ENCODE results near the gene PSKH1.
A peak's percentile ranks its signal among the peaks of the same experiment; 100 is the strongest.
"Not testable (repeated sequence)": the region's sequence is repeated elsewhere in the genome, so short reads cannot be mapped to it uniquely, and the experiment has no call there.

The PSKH1 gene

GRCh38 chr16:67892899-67893742 is at the start of gene PSKH1:
Gene PSKH1, plus strand, starts transcription at chr16:67893254. Its CDS starts 15,496 bp downstream, at chr16:67908750.
- DNase-seq, result peak; percentile 33

GRCh38 chr16:67843343-67843765 is 49.7 kb upstream of the PSKH1 start:
- DNase-seq, result no peak

GRCh38 chr16:67844497-67844896 is 48.6 kb upstream of the PSKH1 start:
- no peak for DNase-seq

- no peak for DNase-seq
These were observed 47.6 kb upstream of the PSKH1 start for GRCh38 chr16:67845291-67846062.

GRCh38 chr16:67846063-67846319 is 47.1 kb upstream of the PSKH1 start:
- DNase-seq, result no peak

GRCh38 chr16:67846320-67847063 is 46.6 kb upstream of the PSKH1 start, which contains the start of gene NUTF2:
Gene NUTF2, plus strand, starts transcription at chr16:67846933. Its CDS starts 18,198 bp downstream, at chr16:67865131.
- peak; percentile 70 for DNase-seq

- DNase-seq, result no peak
These were observed 45.8 kb upstream of the PSKH1 start, which contains the start of gene CENPT for GRCh38 chr16:67847064-67847861. Gene CENPT, minus strand, starts transcription at chr16:67847693. Its CDS starts 13,834 bp downstream, at chr16:67833859.

GRCh38 chr16:67848118-67848517 is 44.9 kb upstream of the PSKH1 start:
- no peak for DNase-seq

GRCh38 chr16:67853670-67854069 is 39.4 kb upstream of the PSKH1 start:
- no peak for DNase-seq

- no peak for DNase-seq
These were observed 37.3 kb upstream of the PSKH1 start for GRCh38 chr16:67855789-67856188.

GRCh38 chr16:67856927-67857546 is 36.0 kb upstream of the PSKH1 start:
- DNase-seq, result no peak

GRCh38 chr16:67857547-67858233 is 35.4 kb upstream of the PSKH1 start:
- no peak for DNase-seq

- no peak for DNase-seq
These were observed 34.6 kb upstream of the PSKH1 start for GRCh38 chr16:67858500-67858899.

GRCh38 chr16:67860589-67861398 is 32.3 kb upstream of the PSKH1 start:
- no peak for DNase-seq

- no peak for DNase-seq
These were observed 31.2 kb upstream of the PSKH1 start for GRCh38 chr16:67861877-67862276.

- no peak for DNase-seq
These were observed 30.2 kb upstream of the PSKH1 start for GRCh38 chr16:67862623-67863583.

GRCh38 chr16:67864044-67864443 is 29.0 kb upstream of the PSKH1 start:
- not testable (repeated sequence) for DNase-seq

- no peak for DNase-seq
These were observed 28.5 kb upstream of the PSKH1 start for GRCh38 chr16:67864594-67864993.

GRCh38 chr16:67865318-67865717 is 27.7 kb upstream of the PSKH1 start:
- no peak for DNase-seq

Measured in NCI-H1048 (cell line).